Suprapubic skin (tissue), 4 donors: Measurements from ENCODE around the gene FLNB. TPM values are rescaled to one million over a fixed set of nuclear protein-coding genes. Genes with fewer than 3 reads are reported as not detected.

Experiments used
- DNase-seq, 2 donors: peaks; one replicate each; pipeline ENCODE4 v3.0.0-alpha.2; 2019; ENCODE audit warnings: low spot score in 2 of 2
- H3K27ac ChIP-seq: fragments of 200-600 bp; sonication (generic); one replicate; pipeline ENCODE4 v1.5.1; 2019
- H3K27me3 ChIP-seq: fragments of 200-600 bp; sonication (generic); one replicate; pipeline ENCODE4 v1.5.1; 2019
- H3K36me3 ChIP-seq: fragments of 200-600 bp; sonication (generic); one replicate; pipeline ENCODE4 v1.5.1; 2019
- H3K4me1 ChIP-seq: fragments of 200-600 bp; sonication (generic); one replicate; pipeline ENCODE4 v1.5.1; 2019
- H3K4me3 ChIP-seq: fragments of 200-600 bp; sonication (generic); one replicate; pipeline ENCODE4 v1.5.1; 2019; ENCODE audit warnings: mild to moderate bottlenecking
- H3K9me3 ChIP-seq: fragments of 200-600 bp; sonication (generic); one replicate; pipeline ENCODE4 v1.5.1; 2019
- EP300 ChIP-seq: sonication (generic); formaldehyde crosslinking; IDR thresholded peaks from one replicate; pipeline ENCODE4 v1.6.1; 2017; ENCODE audit warnings: antibody characterized with exemption
- POLR2A ChIP-seq, 2 donors: fragments of 450-650 bp; IDR thresholded peaks; one replicate each; pipeline ENCODE4 v1.6.1; 2017; ENCODE audit warnings: antibody characterized with exemption in 2 of 2, mild to moderate bottlenecking in 2 of 2, moderate library complexity in 2 of 2
- POLR2AphosphoS5 ChIP-seq, 3 donors: sonication (generic); formaldehyde crosslinking; IDR thresholded peaks; one replicate each; pipeline ENCODE4 v1.6.1; 2017; ENCODE audit warnings: antibody characterized with exemption in 3 of 3
- WGBS: methylation state at CpG from one replicate; pipeline ENCODE4 v1.1.5; 2018; 5-methylcytosine and 5-hydroxymethylcytosine counted together
- total RNA-seq, 4 donors: library from RNA; depleted of rRNA; stranded (reverse); fragments of >200 nt; gene quantifications; one replicate each; pipeline ENCODE4 v1.1.0, GENCODE V29; 2016
- TF ChIP-seq, protein P1 (sequence below), 2 donors: fragments of 200-600 bp in 1 of 2; fragments of 450-650 bp in 1 of 2; sonication (generic) in 1 of 2; IDR thresholded peaks; one replicate each; pipeline ENCODE4 v1.5.1; 2016 to 2019; ENCODE audit warnings: antibody characterized with exemption in 2 of 2, mild to moderate bottlenecking in 1 of 2, moderate library complexity in 1 of 2

The FLNB gene
- total RNA-seq, 4 donors from 2014 or later, result 143 to 186 (median 150) TPM

DNA sequence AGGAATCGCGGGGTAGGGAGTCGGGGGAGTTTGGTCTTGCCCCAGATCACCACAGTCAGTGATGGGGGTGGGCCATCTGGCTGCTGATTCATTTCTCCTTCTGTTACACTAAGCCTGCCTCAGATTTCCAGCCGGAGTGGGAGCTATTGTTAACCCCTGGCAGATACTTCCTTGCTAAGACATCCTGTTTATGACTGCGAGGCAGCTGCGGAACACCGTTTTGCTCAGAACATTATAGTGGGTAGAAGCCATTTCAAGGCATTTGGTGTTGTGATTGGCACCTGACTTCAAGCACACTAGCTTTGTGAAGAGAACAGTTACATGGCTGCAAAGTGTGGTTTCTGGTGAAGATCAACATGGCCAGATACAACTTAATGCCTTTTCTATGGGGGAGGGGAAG is 73.8 kb downstream of the FLNB start:
- 62% methylated on average over 7 of the region's 7 CpGs for WGBS
- Histone ChIP-seq H3K36me3 (peaks cover 44% of the 10 kb centered on the region), H3K27me3 (no peaks in the 10 kb centered on the region), H3K9me3 (no peaks in the 10 kb centered on the region), H3K27ac (no peak overlapping the region), H3K4me3 (no peak overlapping the region), H3K4me1 (no peaks in the 10 kb centered on the region)
- TF ChIP-seq, protein P1, sequence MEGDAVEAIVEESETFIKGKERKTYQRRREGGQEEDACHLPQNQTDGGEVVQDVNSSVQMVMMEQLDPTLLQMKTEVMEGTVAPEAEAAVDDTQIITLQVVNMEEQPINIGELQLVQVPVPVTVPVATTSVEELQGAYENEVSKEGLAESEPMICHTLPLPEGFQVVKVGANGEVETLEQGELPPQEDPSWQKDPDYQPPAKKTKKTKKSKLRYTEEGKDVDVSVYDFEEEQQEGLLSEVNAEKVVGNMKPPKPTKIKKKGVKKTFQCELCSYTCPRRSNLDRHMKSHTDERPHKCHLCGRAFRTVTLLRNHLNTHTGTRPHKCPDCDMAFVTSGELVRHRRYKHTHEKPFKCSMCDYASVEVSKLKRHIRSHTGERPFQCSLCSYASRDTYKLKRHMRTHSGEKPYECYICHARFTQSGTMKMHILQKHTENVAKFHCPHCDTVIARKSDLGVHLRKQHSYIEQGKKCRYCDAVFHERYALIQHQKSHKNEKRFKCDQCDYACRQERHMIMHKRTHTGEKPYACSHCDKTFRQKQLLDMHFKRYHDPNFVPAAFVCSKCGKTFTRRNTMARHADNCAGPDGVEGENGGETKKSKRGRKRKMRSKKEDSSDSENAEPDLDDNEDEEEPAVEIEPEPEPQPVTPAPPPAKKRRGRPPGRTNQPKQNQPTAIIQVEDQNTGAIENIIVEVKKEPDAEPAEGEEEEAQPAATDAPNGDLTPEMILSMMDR (IDR thresholded peaks at IDR 0.05), result no peak
- TF ChIP-seq EP300 (no peak), POLR2A (IDR thresholded peaks at IDR 0.05) (no peak), POLR2AphosphoS5 (IDR thresholded peaks at IDR 0.05) (no peak)
- DNase-seq, result no peak

DNA sequence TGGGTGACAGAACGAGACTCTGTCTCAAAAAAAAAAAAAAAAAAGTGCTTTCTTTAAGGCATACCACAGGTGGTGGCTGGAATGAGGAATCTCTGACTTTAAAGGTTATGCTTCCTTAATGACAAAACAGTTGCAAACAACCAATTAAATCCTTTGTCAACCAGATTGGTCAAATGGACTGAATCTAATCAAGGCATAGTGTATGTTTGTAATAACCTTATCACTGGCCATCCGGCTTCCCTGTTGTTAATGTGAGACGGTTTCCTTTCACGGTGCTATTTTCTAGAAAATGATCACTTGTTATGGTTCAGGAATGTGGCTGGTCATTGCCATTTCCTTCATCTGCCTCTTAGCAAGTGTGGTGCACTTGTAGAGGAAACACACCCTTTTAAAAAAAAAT is 75.9 kb downstream of the FLNB start:
- H3K4me1 ChIP-seq, result no peaks in the 10 kb centered on the region
- no peak overlapping the region for H3K27ac ChIP-seq
- no peaks in the 10 kb centered on the region for H3K9me3 ChIP-seq
- H3K36me3 ChIP-seq, result peaks cover 28% of the 10 kb centered on the region
- no peaks in the 10 kb centered on the region for H3K27me3 ChIP-seq
- no peak overlapping the region for H3K4me3 ChIP-seq
- DNase-seq, result no peak
- 80% methylated on average over 4 of the region's 4 CpGs for WGBS
- TF ChIP-seq POLR2A (IDR thresholded peaks at IDR 0.05) (no peak), POLR2AphosphoS5 (IDR thresholded peaks at IDR 0.05) (no peak), EP300 (no peak)
- TF ChIP-seq, protein P1 (IDR thresholded peaks at IDR 0.05), result no peak

DNA sequence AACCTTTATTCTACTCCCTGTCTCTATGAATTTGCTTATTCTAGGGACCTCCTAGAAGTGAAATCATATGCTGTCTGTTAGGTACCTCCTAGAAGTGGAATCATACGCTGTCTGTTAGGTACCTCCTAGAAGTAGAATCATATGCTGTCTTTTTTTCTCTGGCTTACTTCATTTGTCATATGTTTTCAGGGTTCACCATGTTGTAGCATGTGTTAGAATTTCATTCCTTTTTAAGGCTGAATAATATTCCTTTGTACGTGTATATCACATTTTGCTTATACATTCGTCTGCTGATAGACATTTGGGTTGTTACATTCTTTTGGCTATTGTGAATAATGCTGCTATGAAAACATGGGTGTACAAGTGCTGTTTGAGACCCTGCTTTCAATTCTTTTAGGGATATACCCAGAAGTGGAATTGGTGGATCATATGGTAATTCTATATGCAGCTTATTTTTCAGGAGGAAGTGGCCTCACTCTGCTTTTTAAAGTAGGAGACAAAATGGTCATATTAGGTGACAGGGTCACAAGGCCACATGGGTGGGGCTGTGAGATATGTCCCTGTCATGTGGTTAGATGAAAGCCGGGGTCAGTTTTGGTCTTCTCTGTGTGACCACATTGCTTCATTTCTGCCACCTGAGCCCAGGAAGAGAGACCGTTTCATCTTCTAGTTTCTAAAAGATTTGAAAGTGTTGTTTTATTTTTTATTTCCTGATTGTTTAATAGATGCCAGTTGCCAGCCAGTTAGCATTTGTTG is 76.7 kb downstream of the FLNB start:
- H3K27me3 ChIP-seq, result no peaks in the 10 kb centered on the region
- H3K4me3 ChIP-seq, result no peak overlapping the region
- 84% methylated on average over 5 of the region's 5 CpGs for WGBS
- H3K4me1 ChIP-seq, result no peaks in the 10 kb centered on the region
- H3K36me3 ChIP-seq, result peaks cover 21% of the 10 kb centered on the region
- no peaks in the 10 kb centered on the region for H3K9me3 ChIP-seq
- TF ChIP-seq EP300, result no peak
- no peak for DNase-seq
- no peak overlapping the region for H3K27ac ChIP-seq

DNA sequence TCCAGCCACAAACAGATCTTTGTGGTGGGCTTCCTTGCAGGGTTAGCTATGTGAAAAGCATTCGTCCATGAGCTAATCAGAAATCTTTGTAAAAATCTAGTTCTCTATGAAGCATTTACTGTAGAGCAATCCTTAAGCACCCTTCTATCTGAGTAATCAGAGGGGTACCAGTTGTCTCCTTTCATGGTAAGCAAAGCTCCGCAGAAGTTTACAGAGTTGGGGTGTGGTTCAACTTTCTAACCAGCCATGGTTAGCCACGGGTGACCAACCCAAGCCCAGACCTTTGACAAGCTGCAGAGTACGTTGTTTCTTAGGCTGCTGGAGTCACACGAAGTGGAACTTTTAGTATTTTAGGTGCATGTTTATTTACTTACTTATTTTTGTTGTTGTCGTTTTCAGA is 77.4 kb downstream of the FLNB start:
- H3K27me3 ChIP-seq, result no peaks in the 10 kb centered on the region
- no peaks in the 10 kb centered on the region for H3K4me1 ChIP-seq
- H3K9me3 ChIP-seq, result no peaks in the 10 kb centered on the region
- H3K4me3 ChIP-seq, result no peak overlapping the region
- H3K36me3 ChIP-seq, result peaks cover 17% of the 10 kb centered on the region
- no peak overlapping the region for H3K27ac ChIP-seq
- no peak for DNase-seq
- 68% methylated on average over 6 of the region's 6 CpGs for WGBS
- TF ChIP-seq, protein P1 (IDR thresholded peaks at IDR 0.05), result no peak
- TF ChIP-seq POLR2A (IDR thresholded peaks at IDR 0.05), result no peak
- TF ChIP-seq EP300, result no peak
- TF ChIP-seq POLR2AphosphoS5 (IDR thresholded peaks at IDR 0.05), result no peak

DNA sequence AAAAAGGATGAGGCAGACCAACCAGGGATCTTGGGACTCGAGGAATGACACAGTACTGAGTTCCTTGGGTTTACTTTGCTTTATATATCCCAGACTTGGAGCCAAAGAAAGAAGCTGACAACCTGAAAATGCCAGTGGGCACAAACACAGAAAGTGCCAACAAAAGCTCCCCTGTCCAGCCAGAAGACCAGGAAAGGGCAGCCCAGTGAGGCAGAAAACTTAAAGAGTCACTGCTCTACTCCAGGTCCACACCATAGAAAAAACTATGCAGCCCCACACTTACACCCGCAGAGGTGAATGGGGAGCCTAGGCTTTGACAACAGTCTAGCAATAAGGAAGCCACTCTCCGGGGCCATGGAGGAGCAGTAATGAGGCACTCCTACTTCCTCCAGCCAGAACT is 80.3 kb downstream of the FLNB start:
- WGBS, result 84% methylated on average over 3 of the region's 3 CpGs
- H3K27ac ChIP-seq, result no peak overlapping the region
- H3K36me3 ChIP-seq, result peaks cover 5% of the 10 kb centered on the region
- no peak overlapping the region for H3K4me3 ChIP-seq
- H3K4me1 ChIP-seq, result no peaks in the 10 kb centered on the region
- no peak for TF ChIP-seq POLR2AphosphoS5 (IDR thresholded peaks at IDR 0.05)
- TF ChIP-seq, protein P1 (IDR thresholded peaks at IDR 0.05), result no peak
- TF ChIP-seq EP300, result no peak
- no peak for TF ChIP-seq POLR2A (IDR thresholded peaks at IDR 0.05)
- DNase-seq, result no peak
- no peaks in the 10 kb centered on the region for H3K9me3 ChIP-seq
- no peaks in the 10 kb centered on the region for H3K27me3 ChIP-seq
